ENCODE results near the gene SEC61G.

SEC61G gene

GRCh38 chr7:54729107-54729506 lies 29.9 kb downstream of the SEC61G start:
- no peak for TF ChIP-seq CTCF (IDR thresholded peaks at IDR 0.05; ENCODE audit: low read depth, low read length)
- H3K4me3 ChIP-seq (ENCODE audit: low read depth, low read length) = no peak overlapping the region

GRCh38 chr7:54728411-54728810 lies 30.6 kb downstream of the SEC61G start:
- H3K4me3 ChIP-seq (ENCODE audit: low read depth, low read length) = no peak overlapping the region
- no peak for TF ChIP-seq CTCF (IDR thresholded peaks at IDR 0.05; ENCODE audit: low read depth, low read length)

- TF ChIP-seq CTCF (IDR thresholded peaks at IDR 0.05; ENCODE audit: low read depth, low read length) = no peak
- H3K4me3 ChIP-seq (ENCODE audit: low read depth, low read length) = no peak overlapping the region
Observed at GRCh38 chr7:54725255-54725654, 33.8 kb downstream of the SEC61G start.

- H3K4me3 ChIP-seq (ENCODE audit: low read depth, low read length) = no peak overlapping the region
- TF ChIP-seq CTCF (IDR thresholded peaks at IDR 0.05; ENCODE audit: low read depth, low read length) = no peak
Observed at GRCh38 chr7:54722502-54722901, 36.5 kb downstream of the SEC61G start.

- no peak for TF ChIP-seq CTCF (IDR thresholded peaks at IDR 0.05; ENCODE audit: low read depth, low read length)
- H3K4me3 ChIP-seq (ENCODE audit: low read depth, low read length) = no peak overlapping the region
Observed at GRCh38 chr7:54722026-54722425, 37.0 kb downstream of the SEC61G start.

- H3K4me3 ChIP-seq (ENCODE audit: low read depth, low read length) = no peak overlapping the region
- TF ChIP-seq CTCF (IDR thresholded peaks at IDR 0.05; ENCODE audit: low read depth, low read length) = no peak
Observed at GRCh38 chr7:54719974-54720373, 39.0 kb downstream of the SEC61G start.

GRCh38 chr7:54719425-54719824 lies 39.6 kb downstream of the SEC61G start:
- no peak for TF ChIP-seq CTCF (IDR thresholded peaks at IDR 0.05; ENCODE audit: low read depth, low read length)
- no peak overlapping the region for H3K4me3 ChIP-seq (ENCODE audit: low read depth, low read length)
